ENCODE measurements around the gene TNRC6B. TPM values are rescaled to one million over a fixed set of nuclear protein-coding genes. Genes with fewer than 3 reads are reported as not detected.

The TNRC6B gene
- total and polyA plus RNA-seq, 2 experiments from 2014 or later = 46.9 to 87.8 TPM

DNA sequence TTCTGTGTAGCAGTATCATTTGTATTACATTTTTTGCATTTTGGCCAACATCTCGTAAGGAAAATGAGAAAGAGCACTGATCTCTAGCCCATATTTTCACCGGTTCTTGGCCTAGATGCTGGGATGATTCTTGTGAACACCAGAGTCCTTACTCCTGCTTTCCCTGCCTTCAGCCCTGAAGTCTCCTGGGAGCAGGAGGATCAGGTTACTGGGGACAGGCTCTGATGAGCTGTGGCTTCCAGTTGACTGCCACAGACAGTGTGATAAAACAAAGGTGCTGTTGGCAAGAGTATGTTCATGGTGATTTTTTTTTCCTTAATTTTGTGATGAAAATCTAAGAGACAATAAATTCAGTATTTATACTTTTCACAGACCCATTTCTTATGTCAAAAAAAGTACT is 134.3 kb downstream of the TNRC6B start:
- no peak overlapping the region for H3K4me3 ChIP-seq
- DNase-seq (ENCODE audit: low spot score) (no peak), ATAC-seq (no peak)
- Mint-ChIP-seq H3K27ac (no peak overlapping the region), H3K4me3 (no peak overlapping the region), H3K9me3 (no peaks in the 10 kb centered on the region), H3K36me3 (ENCODE audit: low read depth) (peaks cover 90% of the 10 kb centered on the region), H3K4me1 (no peaks in the 10 kb centered on the region), H3K27me3 (ENCODE audit: insufficient read depth, low read depth, poor library complexity) (peaks cover 4% of the 10 kb centered on the region)
- no peak overlapping the region for H2AFZ ChIP-seq
- H3K4me1 ChIP-seq (ENCODE audit: insufficient read depth) = no peaks in the 10 kb centered on the region
- H3K9me2 ChIP-seq (ENCODE audit: insufficient read depth) = no peaks in the 10 kb centered on the region
- TF ChIP-seq ZNF462 (CRISPR knock-in tag; IDR thresholded peaks at IDR 0.05) = no peak
- no peak for TF ChIP-seq STAT1 (IDR thresholded peaks at IDR 0.05; ENCODE audit: unreplicated experiment)
- TF ChIP-seq REST (IDR thresholded peaks at IDR 0.05; ENCODE audit: unreplicated experiment) = no peak
- TF ChIP-seq ZNF114 (CRISPR knock-in tag; IDR thresholded peaks at IDR 0.05) = no peak
- no peak for TF ChIP-seq CREB1 (CRISPR knock-in tag; IDR thresholded peaks at IDR 0.05; ENCODE audit: low read depth)
- no peak for TF ChIP-seq ZNF331 (CRISPR knock-in tag; IDR thresholded peaks at IDR 0.05; ENCODE audit: low read depth)
- H3F3A ChIP-seq (replicated peaks; ENCODE audit: low read depth) = 0 out of 2 replicates have a peak, but pooled peaks cover 3% of the 10 kb centered on the region
- H3K27ac ChIP-seq (ENCODE audit: low read depth) = no peak overlapping the region
- 0 out of 2 replicates have a peak, but pooled peaks cover 23% of the 10 kb centered on the region for H4K20me1 ChIP-seq (replicated peaks; ENCODE audit: insufficient read depth)
- H3K79me2 ChIP-seq (replicated peaks; ENCODE audit: insufficient read depth) = no peaks in the 10 kb centered on the region
- H3K27me3 ChIP-seq (ENCODE audit: insufficient read depth) = no peaks in the 10 kb centered on the region
- peaks cover 64% of the 10 kb centered on the region for H3K36me3 ChIP-seq (ENCODE audit: insufficient read depth)
- H3K4me2 ChIP-seq = no peak overlapping the region

All from GM23338 (cell line).